Kidney (tissue), 14 donors: Measurements from ENCODE around the gene TTLL11. TPM values are rescaled to one million over a fixed set of nuclear protein-coding genes. Genes with fewer than 3 reads are reported as not detected.

Experiments used
- DNase-seq, 5 donors: peaks; one replicate each; pipeline ENCODE4 v3.0.0-alpha.2; 2013 to 2020
- FAIRE-seq: peaks from 2 replicates; lab custom pipeline; 2012; peaks lifted over from hg19 to GRCh38; lab: Jason Lieb, UNC
- H3K27ac ChIP-seq, 2 donors: one replicate each; pipeline ENCODE4 v1.7.0; 2013; ENCODE audit warnings: low read depth in 2 of 2, low read length in 2 of 2, inconsistent platforms in 1 of 2
- H3K27me3 ChIP-seq: one replicate; pipeline ENCODE4 v1.7.1; 2013; ENCODE audit warnings: low read length, inconsistent platforms; ENCODE audit not compliant: control insufficient read depth, insufficient read depth
- H3K36me3 ChIP-seq, 3 donors: one replicate each; pipeline versions ENCODE4 v1.7.0 to v1.7.1; 2013; ENCODE audit warnings: low read length in 3 of 3, control low read depth in 1 of 3, inconsistent platforms in 1 of 3; ENCODE audit not compliant: insufficient read depth in 3 of 3, control insufficient read depth in 2 of 3
- H3K4me1 ChIP-seq, 3 donors: one replicate each; pipeline versions ENCODE4 v1.7.0 to v1.7.1; 2013; ENCODE audit warnings: low read length in 3 of 3, inconsistent platforms in 1 of 3, low read depth in 1 of 3; ENCODE audit not compliant: control insufficient read depth in 2 of 3, insufficient read depth in 2 of 3
- H3K4me3 ChIP-seq, 3 donors: one replicate each; pipeline versions ENCODE4 v1.7.0 to v1.8.1; 2013; ENCODE audit warnings: low read length in 3 of 3, control low read depth in 1 of 3, inconsistent platforms in 1 of 3
- H3K9ac ChIP-seq, 3 donors: one replicate each; pipeline versions ENCODE4 v1.7.0 to v1.7.1; 2013; ENCODE audit warnings: low read length in 3 of 3, control low read depth in 1 of 3, inconsistent platforms in 1 of 3
- H3K9me3 ChIP-seq, 3 donors: one replicate each; pipeline versions ENCODE4 v1.7.0 to v1.7.1; 2013; ENCODE audit warnings: low read length in 3 of 3, control low read depth in 1 of 3, inconsistent platforms in 1 of 3; ENCODE audit not compliant: control insufficient read depth in 2 of 3, insufficient read depth in 1 of 3
- CTCF ChIP-seq: IDR thresholded peaks from 3 replicates; pipeline ENCODE4 v1.5.1; 2012; ENCODE audit warnings: mild to moderate bottlenecking, moderate library complexity, borderline replicate concordance; ENCODE audit not compliant: insufficient read depth; ENCODE audit errors: extremely low read depth
- intact Hi-C: fragments of 100-400 bp; cut with DNase I; formaldehyde crosslinking; loops from one replicate; pipeline ENCODE4 v1.11.1; 2022
- polyA plus RNA-seq: library from polyadenylated mRNA; stranded (reverse); fragments of 350-450 nt; fragmentation: Illumina TruSeq; extraction: RNeasy Lipid Tissue Mini Kit (QIAGEN cat#74804); gene quantifications from one replicate; pipeline ENCODE4 v1.2.3, GENCODE V29; 2014; ENCODE audit warnings: low read depth, low replicate concordance; ENCODE audit not compliant: insufficient read depth
- total RNA-seq: library from RNA; stranded (reverse); fragmentation: NEBNext Ultra II Directional; extraction: Animal tissue kit (Norgen Biotek cat#: 25700); gene quantifications from one replicate; pipeline ENCODE4 v1.2.1, GENCODE V29; 2021
- donor health status: control.
- donor health status: control.
- donor health status: control.
- donor health status: control.
- donor health status: control.
- donor health status: DM: yes; HTN: yes; CAD: no.
- donor health status: Normal renal cell carcinoma (clear cell type).

Gene TTLL11
- total and polyA plus RNA-seq, 2 donors from 2014 or later = 2.3 to 10.0 TPM

- no peak for TF ChIP-seq CTCF
- Histone ChIP-seq H3K4me1 (peaks cover 0 to 19% (median 9%) of the 10 kb centered on the region in 3 donors), H3K27me3 (no peaks in the 10 kb centered on the region), H3K36me3 (no peaks in the 10 kb centered on the region), H3K9me3 (no peaks in the 10 kb centered on the region), H3K27ac (no peak overlapping the region), H3K9ac (no peak overlapping the region), H3K4me3 (no peak overlapping the region)
- intact Hi-C loops = no loop called here
- FAIRE-seq (no peak), DNase-seq (no peak)
Measured at GRCh38 chr9:122090287-122090883, 2.7 kb downstream of the TTLL11 start.

- H3K9ac ChIP-seq = no peak overlapping the region
- no peaks in the 10 kb centered on the region for H3K27me3 ChIP-seq
- H3K4me1 ChIP-seq = peaks cover 0 to 19% (median 9%) of the 10 kb centered on the region in 3 donors
- no peak for FAIRE-seq
- H3K4me3 ChIP-seq = no peak overlapping the region
- no peak for DNase-seq
- TF ChIP-seq CTCF = no peak
- no peaks in the 10 kb centered on the region for H3K36me3 ChIP-seq
- H3K27ac ChIP-seq = no peak overlapping the region
- intact Hi-C loops = no loop called here
- H3K9me3 ChIP-seq = no peaks in the 10 kb centered on the region
Measured at GRCh38 chr9:122088880-122089706, 4.0 kb downstream of the TTLL11 start.

- no peaks in the 10 kb centered on the region for H3K9me3 ChIP-seq
- H3K9ac ChIP-seq = no peak overlapping the region
- no peak overlapping the region for H3K4me3 ChIP-seq
- DNase-seq (no peak), FAIRE-seq (no peak)
- H3K4me1 ChIP-seq = peaks cover 0 to 16% (median 9%) of the 10 kb centered on the region in 3 donors
- H3K27ac ChIP-seq = no peak overlapping the region
- TF ChIP-seq CTCF = no peak
- no peaks in the 10 kb centered on the region for H3K27me3 ChIP-seq
- intact Hi-C loops = no loop called here
- no peaks in the 10 kb centered on the region for H3K36me3 ChIP-seq
Measured at GRCh38 chr9:122087406-122088200, 5.5 kb downstream of the TTLL11 start.
